CD4-positive, CD25-positive, alpha-beta regulatory T cell (primary cell): ENCODE results near the gene CD47. TPM values are rescaled to one million over a fixed set of nuclear protein-coding genes. Genes with fewer than 3 reads are reported as not detected.

ENCODE experiments used
- ATAC-seq, 2 donors: fragments of 150-1000 bp; cut with Tn5 transposase; one replicate each; pipeline ENCODE4 v1.10.0; 2021; ENCODE audit warnings: low read depth in 2 of 2, moderate number of reproducible peaks in 2 of 2, moderate library complexity in 1 of 2
- DNase-seq, 3 donors: peaks; one replicate each; pipeline versions ENCODE4 v3.0.0 to v3.0.0-alpha.2; 2012 to 2022; ENCODE audit warnings: mixed read lengths in 1 of 3
- H3K27ac ChIP-seq: one replicate; pipeline ENCODE4 v1.7.0; 2013; ENCODE audit warnings: mild to moderate bottlenecking, low read length; ENCODE audit not compliant: insufficient read depth, poor library complexity, severe bottlenecking
- H3K27me3 ChIP-seq: one replicate; pipeline ENCODE4 v1.7.0; 2013; ENCODE audit warnings: low read length; ENCODE audit not compliant: control insufficient read depth, insufficient read depth
- H3K36me3 ChIP-seq: one replicate; pipeline ENCODE4 v1.7.0; 2013; ENCODE audit warnings: mild to moderate bottlenecking, low read length, moderate library complexity; ENCODE audit not compliant: control insufficient read depth, insufficient read depth
- H3K4me1 ChIP-seq: 2 replicates; pipeline ENCODE4 v1.7.0; 2013; ENCODE audit warnings: mild to moderate bottlenecking, low read length; ENCODE audit not compliant: insufficient read depth, control insufficient read depth, poor library complexity, severe bottlenecking
- H3K4me3 ChIP-seq: one replicate; pipeline ENCODE4 v1.7.0; 2013; ENCODE audit warnings: low read depth, mild to moderate bottlenecking, low read length, moderate library complexity
- H3K9me3 ChIP-seq, 2 experiments: 1 replicate in 1 of 2; 2 replicates in 1 of 2; pipeline ENCODE4 v1.7.0; 2013; ENCODE audit warnings: low read length in 2 of 2, mild to moderate bottlenecking in 1 of 2, moderate library complexity in 1 of 2; ENCODE audit not compliant: control insufficient read depth in 2 of 2
- H3K27ac Mint-ChIP-seq, 3 donors: one replicate each; pipeline ENCODE4 v1.8.0; 2020 to 2022; ENCODE audit warnings: mild to moderate bottlenecking in 3 of 3, mixed read lengths in 3 of 3, moderate library complexity in 2 of 3
- H3K27me3 Mint-ChIP-seq: one replicate; pipeline ENCODE4 v1.8.0; 2022; ENCODE audit warnings: mild to moderate bottlenecking, mixed read lengths
- H3K36me3 Mint-ChIP-seq: one replicate; pipeline ENCODE4 v1.8.0; 2020; ENCODE audit warnings: mixed read lengths
- H3K4me1 Mint-ChIP-seq, 4 donors: one replicate each; pipeline ENCODE4 v1.8.0; 2020 to 2022; ENCODE audit warnings: mixed read lengths in 4 of 4, mild to moderate bottlenecking in 1 of 4
- H3K4me3 Mint-ChIP-seq, 4 donors: one replicate each; pipeline ENCODE4 v1.8.0; 2020 to 2022; ENCODE audit warnings: mild to moderate bottlenecking in 4 of 4, mixed read lengths in 4 of 4, moderate library complexity in 3 of 4
- H3K9me3 Mint-ChIP-seq, 7 donors: one replicate each; pipeline ENCODE4 v1.8.0; 2020 to 2022; ENCODE audit warnings: mixed read lengths in 7 of 7, mild to moderate bottlenecking in 3 of 7, moderate library complexity in 2 of 7
- polyA plus RNA-seq, 4 donors: library from polyadenylated mRNA; unstranded; fragments of 300-500 nt; fragmentation: Illumina TruSeq; gene quantifications; one replicate each; pipeline ENCODE4 v1.2.3, GENCODE V29; 2021
- total RNA-seq: library from RNA; stranded (reverse); gene quantifications from one replicate; pipeline ENCODE4 v1.2.3, GENCODE V29; 2022

Gene CD47
- total and polyA plus RNA-seq, 5 donors from 2014 or later = 209 to 424 (median 329) TPM

- H3K4me3 ChIP-seq = no peak overlapping the region
- Mint-ChIP-seq H3K9me3 (peaks cover 0 to 2% (median 0%) of the 10 kb centered on the region in 7 donors), H3K27me3 (no peaks in the 10 kb centered on the region), H3K4me3 (no peak overlapping the region), H3K36me3 (no peaks in the 10 kb centered on the region), H3K27ac (no peak overlapping the region), H3K4me1 (peaks cover 4 to 11% (median 8%) of the 10 kb centered on the region in 4 donors)
- no peaks in the 10 kb centered on the region for H3K27me3 ChIP-seq
- no peak for ATAC-seq
- H3K27ac ChIP-seq = no peak overlapping the region
- no peaks in the 10 kb centered on the region for H3K4me1 ChIP-seq
- no peaks in the 10 kb centered on the region for H3K36me3 ChIP-seq
- no peaks in the 10 kb centered on the region for H3K9me3 ChIP-seq
- DNase-seq = no peak
These were observed 20.1 kb upstream of the CD47 start for GRCh38 chr3:108110934-108111333.

- no peaks in the 10 kb centered on the region for H3K27me3 Mint-ChIP-seq
- H3K27ac ChIP-seq = no peak overlapping the region
- no peaks in the 10 kb centered on the region for H3K27me3 ChIP-seq
- no peaks in the 10 kb centered on the region for H3K9me3 ChIP-seq
- no peak overlapping the region for H3K27ac Mint-ChIP-seq
- DNase-seq (no peak), ATAC-seq (no peak)
- H3K9me3 Mint-ChIP-seq = peaks cover 0 to 2% (median 0%) of the 10 kb centered on the region in 7 donors
- H3K36me3 Mint-ChIP-seq = no peaks in the 10 kb centered on the region
- no peak overlapping the region for H3K4me3 Mint-ChIP-seq
- H3K36me3 ChIP-seq = no peaks in the 10 kb centered on the region
- H3K4me1 ChIP-seq = no peaks in the 10 kb centered on the region
- no peak overlapping the region for H3K4me3 ChIP-seq
- peaks cover 4 to 17% (median 10%) of the 10 kb centered on the region in 4 donors for H3K4me1 Mint-ChIP-seq
These were observed 17.6 kb upstream of the CD47 start for GRCh38 chr3:108108416-108108815.

GRCh38 chr3:108106449-108106848, 15.6 kb upstream of the CD47 start:
- no peaks in the 10 kb centered on the region for H3K27me3 ChIP-seq
- no peak overlapping the region for H3K27ac ChIP-seq
- H3K4me3 Mint-ChIP-seq = no peak overlapping the region
- no peaks in the 10 kb centered on the region for H3K27me3 Mint-ChIP-seq
- H3K36me3 ChIP-seq = no peaks in the 10 kb centered on the region
- H3K9me3 ChIP-seq = no peaks in the 10 kb centered on the region
- no peak overlapping the region for H3K4me3 ChIP-seq
- DNase-seq (no peak), ATAC-seq (no peak)
- H3K4me1 ChIP-seq = peaks cover 2% of the 10 kb centered on the region
- H3K9me3 Mint-ChIP-seq = peaks cover 0 to 2% (median 0%) of the 10 kb centered on the region in 7 donors
- no peaks in the 10 kb centered on the region for H3K36me3 Mint-ChIP-seq
- peaks cover 11 to 21% (median 19%) of the 10 kb centered on the region in 4 donors for H3K4me1 Mint-ChIP-seq
- H3K27ac Mint-ChIP-seq = no peak overlapping the region

- DNase-seq (no peak), ATAC-seq (no peak)
- Histone ChIP-seq H3K4me1 (peaks cover 6% of the 10 kb centered on the region), H3K27me3 (no peaks in the 10 kb centered on the region), H3K36me3 (no peaks in the 10 kb centered on the region), H3K4me3 (no peak overlapping the region), H3K9me3 (no peaks in the 10 kb centered on the region), H3K27ac (no peak overlapping the region)
- H3K36me3 Mint-ChIP-seq = no peaks in the 10 kb centered on the region
- H3K4me3 Mint-ChIP-seq = no peak overlapping the region
- peaks cover 15 to 24% (median 23%) of the 10 kb centered on the region in 4 donors for H3K4me1 Mint-ChIP-seq
- no peaks in the 10 kb centered on the region for H3K27me3 Mint-ChIP-seq
- peaks cover 0 to 2% (median 0%) of the 10 kb centered on the region in 7 donors for H3K9me3 Mint-ChIP-seq
- H3K27ac Mint-ChIP-seq = peak overlapping the region in 2 of 3 donors; percentile 26 to 67
These were observed 15.2 kb upstream of the CD47 start for GRCh38 chr3:108106031-108106430.

GRCh38 chr3:108103886-108104797, 13.3 kb upstream of the CD47 start:
- H3K9me3 Mint-ChIP-seq = peaks cover 0 to 2% (median 0%) of the 10 kb centered on the region in 7 donors
- no peaks in the 10 kb centered on the region for H3K9me3 ChIP-seq
- H3K4me3 ChIP-seq = no peak overlapping the region
- peaks cover 21% of the 10 kb centered on the region for H3K4me1 ChIP-seq
- H3K27ac Mint-ChIP-seq = peak overlapping the region in 1 of 3 donors; percentile 43
- H3K27me3 ChIP-seq = no peaks in the 10 kb centered on the region
- no peaks in the 10 kb centered on the region for H3K27me3 Mint-ChIP-seq
- DNase-seq (no peak), ATAC-seq (no peak)
- no peak overlapping the region for H3K27ac ChIP-seq
- no peak overlapping the region for H3K4me3 Mint-ChIP-seq
- no peaks in the 10 kb centered on the region for H3K36me3 ChIP-seq
- H3K4me1 Mint-ChIP-seq = peaks cover 29 to 42% (median 37%) of the 10 kb centered on the region in 4 donors
- no peaks in the 10 kb centered on the region for H3K36me3 Mint-ChIP-seq

GRCh38 chr3:108103040-108103751, 12.4 kb upstream of the CD47 start:
- Mint-ChIP-seq H3K4me3 (no peak overlapping the region), H3K4me1 (peaks cover 29 to 48% (median 39%) of the 10 kb centered on the region in 4 donors), H3K9me3 (peaks cover 0 to 2% (median 0%) of the 10 kb centered on the region in 7 donors), H3K36me3 (no peaks in the 10 kb centered on the region), H3K27ac (no peak overlapping the region), H3K27me3 (no peaks in the 10 kb centered on the region)
- no peaks in the 10 kb centered on the region for H3K27me3 ChIP-seq
- H3K27ac ChIP-seq = no peak overlapping the region
- no peak overlapping the region for H3K4me3 ChIP-seq
- no peak for ATAC-seq
- H3K36me3 ChIP-seq = no peaks in the 10 kb centered on the region
- peaks cover 21% of the 10 kb centered on the region for H3K4me1 ChIP-seq
- no peak for DNase-seq
- H3K9me3 ChIP-seq = no peaks in the 10 kb centered on the region

GRCh38 chr3:108102420-108103039, 11.7 kb upstream of the CD47 start:
- DNase-seq (no peak), ATAC-seq (no peak)
- H3K4me3 ChIP-seq = no peak overlapping the region
- peaks cover 21% of the 10 kb centered on the region for H3K4me1 ChIP-seq
- H3K4me3 Mint-ChIP-seq = no peak overlapping the region
- no peaks in the 10 kb centered on the region for H3K27me3 ChIP-seq
- no peak overlapping the region for H3K27ac ChIP-seq
- H3K27me3 Mint-ChIP-seq = no peaks in the 10 kb centered on the region
- no peaks in the 10 kb centered on the region for H3K36me3 Mint-ChIP-seq
- peaks cover 25 to 44% (median 36%) of the 10 kb centered on the region in 4 donors for H3K4me1 Mint-ChIP-seq
- H3K27ac Mint-ChIP-seq = no peak overlapping the region
- H3K9me3 ChIP-seq = no peaks in the 10 kb centered on the region
- H3K9me3 Mint-ChIP-seq = peaks cover 0 to 2% (median 0%) of the 10 kb centered on the region in 7 donors
- no peaks in the 10 kb centered on the region for H3K36me3 ChIP-seq
